ENCODE measurements around the gene GTF2IRD1. TPM values are rescaled to one million over a fixed set of nuclear protein-coding genes. Genes with fewer than 3 reads are reported as not detected.
A peak's percentile ranks its signal among the peaks of the same experiment; 100 is the strongest.

GTF2IRD1 gene
- total and polyA plus RNA-seq, 2 experiments from 2014 or later, result 28.7 to 37.1 TPM

- no peaks in the 10 kb centered on the region; the same call in 1 of the 2 replicates for H3F3A ChIP-seq (replicated peaks; ENCODE audit: low read depth)
- H4K20me1 ChIP-seq (replicated peaks; ENCODE audit: insufficient read depth), result peaks cover 13% of the 10 kb centered on the region
- peak overlapping the region; percentile 19; the same call in 1 of the 2 replicates for H3K27ac ChIP-seq (ENCODE audit: low read depth)
- Mint-ChIP-seq H3K4me3 (no peak overlapping the region), H3K36me3 (ENCODE audit: low read depth) (no peaks in the 10 kb centered on the region), H3K27me3 (ENCODE audit: insufficient read depth, low read depth, poor library complexity) (peaks cover 2% of the 10 kb centered on the region), H3K4me1 (peaks cover 17% of the 10 kb centered on the region), H3K27ac (no peak overlapping the region; the same call in 1 of the 2 replicates), H3K9me3 (no peaks in the 10 kb centered on the region)
- H3K4me1 ChIP-seq (ENCODE audit: insufficient read depth), result peaks cover 11% of the 10 kb centered on the region; the same call in 1 of the 2 replicates
- H3K9me2 ChIP-seq (ENCODE audit: insufficient read depth), result no peaks in the 10 kb centered on the region
- TF ChIP-seq REST (IDR thresholded peaks at IDR 0.05; ENCODE audit: unreplicated experiment) (no peak), STAT1 (IDR thresholded peaks at IDR 0.05; ENCODE audit: unreplicated experiment) (no peak), ZNF114 (CRISPR knock-in tag; IDR thresholded peaks at IDR 0.05) (no peak), ZNF331 (CRISPR knock-in tag; IDR thresholded peaks at IDR 0.05; ENCODE audit: low read depth) (no peak), CREB1 (CRISPR knock-in tag; IDR thresholded peaks at IDR 0.05; ENCODE audit: low read depth) (no peak), ETS1 (IDR thresholded peaks at IDR 0.05) (no peak)
- no peak overlapping the region for H2AFZ ChIP-seq
- no peak overlapping the region for H3K4me3 ChIP-seq
- peaks cover 45% of the 10 kb centered on the region for H3K79me2 ChIP-seq (replicated peaks; ENCODE audit: insufficient read depth)
- no peak overlapping the region for H3K4me2 ChIP-seq
- ATAC-seq, result no peak
- H3K36me3 ChIP-seq (ENCODE audit: insufficient read depth), result no peaks in the 10 kb centered on the region
- no peaks in the 10 kb centered on the region for H3K27me3 ChIP-seq (ENCODE audit: insufficient read depth)
- no peak for DNase-seq (ENCODE audit: low spot score)
Observed at GRCh38 chr7:74475243-74475986, 21.7 kb downstream of the GTF2IRD1 start.

- Histone ChIP-seq H3K4me2 (no peak overlapping the region), H4K20me1 (replicated peaks; ENCODE audit: insufficient read depth) (peaks cover 15% of the 10 kb centered on the region), H3K4me1 (ENCODE audit: insufficient read depth) (peaks cover 16% of the 10 kb centered on the region), H3K9me2 (ENCODE audit: insufficient read depth) (no peaks in the 10 kb centered on the region), H3K36me3 (ENCODE audit: insufficient read depth) (no peaks in the 10 kb centered on the region), H3K27me3 (ENCODE audit: insufficient read depth) (no peaks in the 10 kb centered on the region), H3K79me2 (replicated peaks; ENCODE audit: insufficient read depth) (peaks cover 43% of the 10 kb centered on the region), H2AFZ (no peak overlapping the region), H3K4me3 (no peak overlapping the region), H3K27ac (ENCODE audit: low read depth) (no peak overlapping the region), H3F3A (replicated peaks; ENCODE audit: low read depth) (no peaks in the 10 kb centered on the region; the same call in 1 of the 2 replicates)
- no peaks in the 10 kb centered on the region for H3K9me3 Mint-ChIP-seq
- peaks cover 17% of the 10 kb centered on the region for H3K4me1 Mint-ChIP-seq
- H3K27me3 Mint-ChIP-seq (ENCODE audit: insufficient read depth, low read depth, poor library complexity), result peaks cover 4% of the 10 kb centered on the region
- ATAC-seq (no peak), DNase-seq (ENCODE audit: low spot score) (no peak)
- no peaks in the 10 kb centered on the region for H3K36me3 Mint-ChIP-seq (ENCODE audit: low read depth)
- no peak overlapping the region; the same call in 1 of the 2 replicates for H3K27ac Mint-ChIP-seq
- H3K4me3 Mint-ChIP-seq, result no peak overlapping the region
- TF ChIP-seq CTCF (conservative IDR thresholded peaks at IDR 0.05; ENCODE audit: low read depth in 2 of 2) (no peak), EZH2 (IDR thresholded peaks at IDR 0.05; ENCODE audit: low read depth, unreplicated experiment) (no peak), ZNF331 (CRISPR knock-in tag; IDR thresholded peaks at IDR 0.05; ENCODE audit: low read depth) (no peak), EZH2phosphoT487 (IDR thresholded peaks at IDR 0.05; ENCODE audit: unreplicated experiment) (no peak), REST (IDR thresholded peaks at IDR 0.05; ENCODE audit: unreplicated experiment) (no peak), NANOG (IDR thresholded peaks at IDR 0.05; ENCODE audit: borderline replicate concordance) (no peak), ETS1 (IDR thresholded peaks at IDR 0.05) (no peak), ZNF114 (CRISPR knock-in tag; IDR thresholded peaks at IDR 0.05) (no peak), JUNB (IDR thresholded peaks at IDR 0.05; ENCODE audit: unreplicated experiment) (no peak), CREB1 (CRISPR knock-in tag; IDR thresholded peaks at IDR 0.05; ENCODE audit: low read depth) (no peak), POLR2AphosphoS5 (IDR thresholded peaks at IDR 0.05; ENCODE audit: low read depth) (no peak)
Observed at GRCh38 chr7:74475987-74476350, 22.3 kb downstream of the GTF2IRD1 start.
